Fibroblast of villous mesenchyme (primary cell): Measurements from ENCODE around the gene TSC2. TPM values are rescaled to one million over a fixed set of nuclear protein-coding genes. Genes with fewer than 3 reads are reported as not detected.

ENCODE experiments used
- DNase-seq: peaks from one replicate; pipeline ENCODE4 v3.0.0-alpha.2; 2010; ENCODE audit warnings: low read depth
- H3K4me3 ChIP-seq: 2 replicates; pipeline ENCODE4 v1.5.1; 2011; ENCODE audit warnings: low read depth, mild to moderate bottlenecking, low read length
- total RNA-seq: library from RNA; depleted of rRNA; stranded (reverse); fragments of >200 nt; gene quantifications from 2 replicates; pipeline ENCODE4 v1.2.3, GENCODE V29; 2012
- TF ChIP-seq, protein P1 (sequence below): IDR thresholded peaks from 2 replicates; pipeline ENCODE4 v1.5.1; 2012; ENCODE audit warnings: low read depth, mild to moderate bottlenecking, low read length; ENCODE audit not compliant: insufficient read depth

TSC2 gene
- total RNA-seq, 1 donor: 62.6 TPM

DNA sequence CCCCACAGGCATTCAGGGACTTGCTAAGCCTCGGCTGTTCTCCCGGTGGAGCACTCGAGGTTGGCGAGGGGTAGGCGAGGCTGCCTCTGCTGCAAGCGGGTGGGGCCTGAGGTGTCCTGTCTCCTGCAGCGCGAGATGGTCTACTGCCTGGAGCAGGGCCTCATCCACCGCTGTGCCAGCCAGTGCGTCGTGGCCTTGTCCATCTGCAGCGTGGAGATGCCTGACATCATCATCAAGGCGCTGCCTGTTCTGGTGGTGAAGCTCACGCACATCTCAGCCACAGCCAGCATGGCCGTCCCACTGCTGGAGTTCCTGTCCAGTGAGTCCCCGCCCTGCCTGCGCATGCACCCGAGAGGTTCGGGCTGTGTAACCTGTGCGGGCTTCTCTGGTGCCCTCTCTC is 26.3 kb downstream of the TSC2 start:
- TF ChIP-seq, protein P1, sequence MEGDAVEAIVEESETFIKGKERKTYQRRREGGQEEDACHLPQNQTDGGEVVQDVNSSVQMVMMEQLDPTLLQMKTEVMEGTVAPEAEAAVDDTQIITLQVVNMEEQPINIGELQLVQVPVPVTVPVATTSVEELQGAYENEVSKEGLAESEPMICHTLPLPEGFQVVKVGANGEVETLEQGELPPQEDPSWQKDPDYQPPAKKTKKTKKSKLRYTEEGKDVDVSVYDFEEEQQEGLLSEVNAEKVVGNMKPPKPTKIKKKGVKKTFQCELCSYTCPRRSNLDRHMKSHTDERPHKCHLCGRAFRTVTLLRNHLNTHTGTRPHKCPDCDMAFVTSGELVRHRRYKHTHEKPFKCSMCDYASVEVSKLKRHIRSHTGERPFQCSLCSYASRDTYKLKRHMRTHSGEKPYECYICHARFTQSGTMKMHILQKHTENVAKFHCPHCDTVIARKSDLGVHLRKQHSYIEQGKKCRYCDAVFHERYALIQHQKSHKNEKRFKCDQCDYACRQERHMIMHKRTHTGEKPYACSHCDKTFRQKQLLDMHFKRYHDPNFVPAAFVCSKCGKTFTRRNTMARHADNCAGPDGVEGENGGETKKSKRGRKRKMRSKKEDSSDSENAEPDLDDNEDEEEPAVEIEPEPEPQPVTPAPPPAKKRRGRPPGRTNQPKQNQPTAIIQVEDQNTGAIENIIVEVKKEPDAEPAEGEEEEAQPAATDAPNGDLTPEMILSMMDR: no peak
- no peak for DNase-seq
- no peak overlapping the region for H3K4me3 ChIP-seq

DNA sequence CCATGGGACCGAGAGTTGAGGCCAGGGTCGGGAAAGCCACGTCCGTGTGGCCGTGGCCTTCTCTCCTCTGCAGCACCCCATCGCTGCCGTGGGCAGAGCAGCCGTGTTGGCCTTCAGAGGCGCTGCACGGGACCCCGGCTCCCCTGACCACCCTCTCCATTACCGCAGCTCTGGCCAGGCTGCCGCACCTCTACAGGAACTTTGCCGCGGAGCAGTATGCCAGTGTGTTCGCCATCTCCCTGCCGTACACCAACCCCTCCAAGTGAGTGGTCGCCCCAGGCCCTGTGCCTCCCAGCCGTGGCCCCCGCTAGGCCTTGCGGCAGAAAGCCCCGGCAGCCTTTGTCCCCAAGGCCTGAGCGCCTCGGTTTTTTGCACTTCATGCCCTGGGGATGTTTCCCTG is 27.8 kb downstream of the TSC2 start:
- H3K4me3 ChIP-seq: no peak overlapping the region
- DNase-seq: no peak
- TF ChIP-seq, protein P1: no peak

DNA sequence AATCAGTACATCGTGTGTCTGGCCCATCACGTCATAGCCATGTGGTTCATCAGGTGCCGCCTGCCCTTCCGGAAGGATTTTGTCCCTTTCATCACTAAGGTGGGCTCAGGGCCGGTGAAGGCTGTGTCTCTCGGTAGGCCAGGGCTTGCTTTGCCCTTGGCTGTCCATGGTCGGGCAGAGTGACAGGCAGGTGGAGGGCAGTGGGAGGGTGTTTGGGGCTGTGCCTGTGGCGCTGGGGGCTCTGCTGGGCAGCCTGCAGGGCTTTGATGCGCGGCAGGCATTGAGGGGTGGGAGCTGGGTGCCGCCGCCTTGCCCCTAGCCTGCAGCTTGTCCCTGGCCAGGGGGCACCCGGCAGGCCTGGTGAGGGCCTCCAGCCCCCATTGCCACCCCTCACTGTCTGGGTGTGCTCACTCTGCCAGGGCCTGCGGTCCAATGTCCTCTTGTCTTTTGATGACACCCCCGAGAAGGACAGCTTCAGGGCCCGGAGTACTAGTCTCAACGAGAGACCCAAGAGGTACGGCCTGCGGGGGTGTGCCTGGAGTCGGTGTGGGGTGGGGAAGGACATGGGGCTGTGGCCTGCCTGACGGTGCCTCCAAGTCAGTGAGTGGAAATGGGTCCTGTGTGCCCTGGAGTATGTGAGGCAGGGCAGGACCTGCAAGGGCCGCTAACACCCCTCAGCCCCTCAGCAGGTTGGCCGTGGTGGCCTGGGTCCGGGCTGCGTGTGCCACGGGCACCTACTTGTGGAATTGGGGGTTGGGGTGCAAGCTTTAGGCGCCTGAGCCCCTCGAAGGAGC is 28.5 kb downstream of the TSC2 start:
- H3K4me3 ChIP-seq: no peak overlapping the region
- TF ChIP-seq, protein P1: no peak
- no peak for DNase-seq

DNA sequence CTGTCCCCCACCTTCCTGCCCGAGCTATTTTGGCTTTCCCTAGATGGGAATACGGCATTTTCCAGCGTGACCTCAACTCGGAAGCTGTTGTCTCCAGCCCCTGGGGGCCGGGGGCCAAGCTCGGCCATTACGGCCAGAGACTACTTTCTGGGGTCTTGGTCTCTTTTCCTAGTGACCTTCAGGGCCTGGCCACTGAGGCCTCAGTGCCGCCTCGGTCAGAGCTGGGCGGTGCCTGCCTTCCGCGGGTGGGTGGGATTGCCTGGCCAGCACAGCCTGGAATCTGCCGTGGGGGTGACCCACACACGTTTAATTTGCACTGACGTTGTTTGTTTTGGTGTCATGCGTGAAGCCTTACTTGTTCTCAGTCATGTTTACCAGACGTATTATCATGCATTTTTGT is 29.2 kb downstream of the TSC2 start:
- no peak for DNase-seq
- H3K4me3 ChIP-seq: no peak overlapping the region
- TF ChIP-seq, protein P1: no peak

DNA sequence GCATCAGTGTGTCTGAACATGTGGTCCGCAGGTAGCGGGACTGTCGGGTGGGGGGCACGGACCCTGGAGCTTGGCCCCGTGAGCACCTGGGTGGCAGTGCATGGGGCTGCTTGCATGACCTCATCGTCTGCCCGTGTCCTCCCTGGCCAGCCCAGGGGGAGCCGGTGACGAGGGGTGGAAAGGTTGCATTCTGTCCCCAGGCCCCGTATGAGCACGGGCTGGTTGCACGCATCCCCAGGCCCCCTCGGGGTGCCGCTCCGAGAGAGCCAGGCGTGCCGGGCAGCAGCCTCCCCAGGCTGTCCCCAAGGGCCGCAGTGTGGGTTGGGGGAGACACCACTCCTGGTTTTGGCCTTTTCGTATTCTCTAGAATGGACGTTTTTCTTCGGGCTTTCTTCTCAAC is 29.9 kb downstream of the TSC2 start:
- no peak overlapping the region for H3K4me3 ChIP-seq
- no peak for DNase-seq
- TF ChIP-seq, protein P1: no peak

DNA sequence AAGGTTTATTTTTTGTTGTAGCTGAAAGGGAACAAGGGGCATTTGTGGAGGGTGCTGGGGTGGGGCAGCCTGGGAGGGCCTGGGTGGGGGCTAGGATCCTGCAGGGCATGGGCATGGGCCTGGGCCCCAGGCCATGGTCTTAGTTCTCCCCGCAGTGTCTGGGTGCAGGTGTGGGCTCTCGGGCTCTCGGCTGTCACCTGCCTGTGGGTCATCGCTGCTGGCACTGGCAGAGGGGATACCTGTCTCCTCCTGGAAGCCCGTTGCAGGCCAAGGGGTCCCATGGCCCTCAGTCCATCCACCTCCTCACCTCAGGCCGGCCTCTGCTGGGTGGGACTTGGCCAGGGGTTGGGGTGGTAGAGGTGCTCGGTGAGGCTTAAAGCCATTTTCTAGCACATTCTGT is 30.3 kb downstream of the TSC2 start:
- DNase-seq: no peak
- no peak overlapping the region for H3K4me3 ChIP-seq
- TF ChIP-seq, protein P1: no peak

DNA sequence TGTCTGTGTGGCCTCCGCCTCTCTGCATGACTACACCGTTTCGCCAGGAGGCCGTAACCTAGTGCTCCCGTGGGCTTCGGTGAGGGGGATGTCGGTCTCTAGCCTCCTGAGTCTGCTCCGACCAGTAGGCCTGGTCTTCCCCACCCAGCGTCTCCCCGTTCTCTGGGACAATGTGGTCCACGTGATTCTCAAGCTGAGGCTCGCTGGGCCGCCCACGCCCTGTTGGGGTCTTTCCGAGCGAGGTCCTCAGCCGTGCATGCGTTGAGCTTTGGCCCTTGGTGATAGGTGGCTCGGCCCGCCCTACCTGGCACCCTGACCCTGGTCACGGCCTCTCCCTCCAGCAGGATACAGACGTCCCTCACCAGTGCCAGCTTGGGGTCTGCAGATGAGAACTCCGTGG is 30.9 kb downstream of the TSC2 start:
- TF ChIP-seq, protein P1: no peak
- no peak overlapping the region for H3K4me3 ChIP-seq
- DNase-seq: no peak
